ENCODE results near the gene RNF13. TPM values are rescaled to one million over a fixed set of nuclear protein-coding genes. Genes with fewer than 3 reads are reported as not detected.

The RNF13 gene
- total and polyA plus RNA-seq, 2 donors (not counting 3 experiments of a cell fraction or from before 2014, with no cell fraction given), result 16.4 to 27.1 TPM

- H3K4me1 ChIP-seq (ENCODE audit: control insufficient read depth, extremely low read depth, insufficient read depth, low read length), result no peaks in the 10 kb centered on the region
- H3K27ac ChIP-seq (ENCODE audit: insufficient read depth, low read depth, low read length), result no peak overlapping the region
- no peak for TF ChIP-seq MAX (IDR thresholded peaks at IDR 0.05; ENCODE audit: insufficient read depth, insufficient read length)
- FAIRE-seq (no peak), DNase-seq (ENCODE audit: low read depth, low spot score) (no peak)
- H3K36me3 ChIP-seq (ENCODE audit: control insufficient read depth in 2 of 2, extremely low read depth in 1 of 2, insufficient read depth in 2 of 2, low read length in 2 of 2), result no peaks in the 10 kb centered on the region
- peaks cover 36 to 53% of the 10 kb centered on the region in 2 experiments for H3K27me3 ChIP-seq (ENCODE audit: control insufficient read depth in 2 of 2, insufficient read depth in 2 of 2, low read length in 2 of 2)
- no peaks in the 10 kb centered on the region for H3K79me2 ChIP-seq (ENCODE audit: control insufficient read depth, insufficient read depth, low read length)
- intact Hi-C loops (cut with micrococcal nuclease) (no loop called here), dilution Hi-C loops (cut with MboI; ENCODE audit: extremely low pct_ligation_motif_present, low sequenced_read_pairs) (no loop called here)
- CTCF ChIA-PET, result interaction anchor here (0.6 to 3.5 kb wide), 4 partner anchors 9 to 45 kb away, joined by 3 to 23 read pairs (median 5); partner anchors contain the start of gene COMMD2
- no peaks in the 10 kb centered on the region for H3K9me3 ChIP-seq (replicated peaks; ENCODE audit: control insufficient read depth, insufficient read depth, low read length)
- H3K4me3 ChIP-seq (replicated peaks in 1 of 3; ENCODE audit: insufficient read depth in 1 of 3, low read depth in 1 of 3, low read length in 3 of 3), result no peak overlapping the region
- POLR2A ChIA-PET, result no interaction called here
- no peak overlapping the region for H3K9ac ChIP-seq (replicated peaks; ENCODE audit: extremely low read depth, insufficient read depth, low read length)
- H4K20me1 ChIP-seq (replicated peaks; ENCODE audit: control insufficient read depth, extremely low read depth, insufficient read depth, low read length), result no peaks in the 10 kb centered on the region
- H3K9me1 ChIP-seq (replicated peaks; ENCODE audit: control insufficient read depth, extremely low read depth, insufficient read depth, low read length), result no peaks in the 10 kb centered on the region
- H2AFZ ChIP-seq (ENCODE audit: low read depth, low read length), result no peak overlapping the region
- no peak overlapping the region for H3K4me2 ChIP-seq (ENCODE audit: insufficient read depth, low read length)
- BruUV-seq (replicated peaks), result no TSS peak
These were observed 49.3 kb upstream of the RNF13 start for GRCh38 chr3:149763565-149764195.

GRCh38 chr3:149764302-149764701 is 48.7 kb upstream of the RNF13 start:
- intact Hi-C loops (cut with micrococcal nuclease), result no loop called here
- CTCF ChIA-PET, result interaction anchor here (0.8 to 9.4 kb wide), 3 partner anchors 12 to 206 kb away, joined by 3 to 263 read pairs (median 28); partner anchors contain the start of gene COMMD2

More at GRCh38 chr3:149764302-149764701, 48.7 kb upstream of the RNF13 start:
- Histone ChIP-seq H3K79me2 (ENCODE audit: control insufficient read depth, insufficient read depth, low read length) (no peaks in the 10 kb centered on the region), H2AFZ (ENCODE audit: low read depth, low read length) (no peak overlapping the region), H3K27me3 (ENCODE audit: control insufficient read depth in 2 of 2, insufficient read depth in 2 of 2, low read length in 2 of 2) (peaks cover 36 to 53% of the 10 kb centered on the region in 2 experiments), H3K4me3 (replicated peaks in 1 of 3; ENCODE audit: insufficient read depth in 1 of 3, low read depth in 1 of 3, low read length in 3 of 3) (no peak overlapping the region), H3K4me2 (ENCODE audit: insufficient read depth, low read length) (no peak overlapping the region), H3K9ac (replicated peaks; ENCODE audit: extremely low read depth, insufficient read depth, low read length) (no peak overlapping the region), H3K4me1 (ENCODE audit: control insufficient read depth, extremely low read depth, insufficient read depth, low read length) (no peaks in the 10 kb centered on the region), H3K27ac (ENCODE audit: insufficient read depth, low read depth, low read length) (no peak overlapping the region), H3K9me1 (replicated peaks; ENCODE audit: control insufficient read depth, extremely low read depth, insufficient read depth, low read length) (no peaks in the 10 kb centered on the region), H3K9me3 (replicated peaks; ENCODE audit: control insufficient read depth, insufficient read depth, low read length) (no peaks in the 10 kb centered on the region), H4K20me1 (replicated peaks; ENCODE audit: control insufficient read depth, extremely low read depth, insufficient read depth, low read length) (no peaks in the 10 kb centered on the region), H3K36me3 (ENCODE audit: control insufficient read depth in 2 of 2, extremely low read depth in 1 of 2, insufficient read depth in 2 of 2, low read length in 2 of 2) (no peaks in the 10 kb centered on the region)
- TF ChIP-seq FOS (IDR thresholded peaks at IDR 0.05; ENCODE audit: borderline replicate concordance, insufficient read depth, low read length) (no peak), POLR2A (IDR thresholded peaks at IDR 0.05; ENCODE audit: low read depth, low read length) (no peak), EZH2 (IDR thresholded peaks at IDR 0.05; ENCODE audit: borderline replicate concordance, low read depth, low read length, severe bottlenecking) (no peak), JUN (IDR thresholded peaks at IDR 0.05; ENCODE audit: borderline replicate concordance, insufficient read depth, insufficient read length, low read depth) (no peak), GATA2 (IDR thresholded peaks at IDR 0.05; ENCODE audit: insufficient read depth, insufficient read length, low read depth, low read length) (no peak), MAX (IDR thresholded peaks at IDR 0.05; ENCODE audit: insufficient read depth, insufficient read length) (no peak), CTCF (IDR thresholded peaks at IDR 0.05; ENCODE audit: extremely low read depth in 1 of 2, insufficient read depth in 1 of 2, low read depth in 1 of 2, low read length in 2 of 2) (no peak), POLR2AphosphoS5 (IDR thresholded peaks at IDR 0.05; ENCODE audit: insufficient read depth, low read depth, low read length) (no peak), MYC (IDR thresholded peaks at IDR 0.05; ENCODE audit: low read depth, low read length) (no peak)
- POLR2A ChIA-PET, result no interaction called here
- dilution Hi-C loops (cut with MboI; ENCODE audit: extremely low pct_ligation_motif_present, low sequenced_read_pairs), result no loop called here
- FAIRE-seq (no peak), DNase-seq (ENCODE audit: low read depth, low spot score) (no peak)
- no TSS peak for BruUV-seq (replicated peaks)

Data from endothelial cell of umbilical vein (primary cell).